ENCODE measurements around the gene PRKCH.

PRKCH gene

GRCh38 chr14:61358554-61359226 is 37.3 kb downstream of the PRKCH start:
- H2BK15ac ChIP-seq (ENCODE audit: low read length), result no peak overlapping the region
- peaks cover 0 to 2% of the 10 kb centered on the region in 2 donors for H3K4me1 ChIP-seq (ENCODE audit: control insufficient read depth in 2 of 2, insufficient read depth in 1 of 2, low read depth in 1 of 2, low read length in 2 of 2)
- H2AK5ac ChIP-seq (ENCODE audit: low read depth, low read length), result no peak overlapping the region
- H3K79me1 ChIP-seq (ENCODE audit: low read depth, low read length), result no peaks in the 10 kb centered on the region
- H4K91ac ChIP-seq (ENCODE audit: low read depth, low read length, poor library complexity), result no peak overlapping the region
- no peak overlapping the region for H3K18ac ChIP-seq (ENCODE audit: low read length)
- no peaks in the 10 kb centered on the region for H3K9me3 ChIP-seq (replicated peaks in 1 of 2; ENCODE audit: control insufficient read depth in 2 of 2, insufficient read depth in 1 of 2, low read depth in 1 of 2, low read length in 2 of 2)
- H3K4me2 ChIP-seq (ENCODE audit: insufficient read depth, low read length, poor library complexity, severe bottlenecking), result no peak overlapping the region
- no peak overlapping the region for H2BK5ac ChIP-seq (ENCODE audit: low read length)
- H2BK120ac ChIP-seq (ENCODE audit: low read depth, low read length), result no peak overlapping the region
- H4K8ac ChIP-seq (ENCODE audit: low read depth, low read length), result no peak overlapping the region
- H2BK12ac ChIP-seq (ENCODE audit: low read length), result no peak overlapping the region
- WGBS, 2 donors (ENCODE audit: extremely low coverage in 2 of 2, insufficient read length in 2 of 2, insufficient replicate concordance in 1 of 2), result no CpG with 5 or more reads among the region's 3 CpGs
- H3K4ac ChIP-seq (ENCODE audit: low read length), result no peak overlapping the region
- no peak overlapping the region for H3K27ac ChIP-seq (replicated peaks; ENCODE audit: low read length)
- no peak overlapping the region for H3K9ac ChIP-seq (ENCODE audit: low read depth, low read length, poor library complexity)
- H2AFZ ChIP-seq (ENCODE audit: low read length), result no peak overlapping the region
- H3K27me3 ChIP-seq (ENCODE audit: control insufficient read depth in 3 of 3, insufficient read depth in 3 of 3, low read depth in 1 of 3, low read length in 3 of 3), result no peaks in the 10 kb centered on the region
- H3K14ac ChIP-seq (ENCODE audit: low read length), result no peak overlapping the region
- no peak overlapping the region for H3K23ac ChIP-seq (ENCODE audit: low read depth, low read length, poor library complexity)
- no peaks in the 10 kb centered on the region for H3K36me3 ChIP-seq (replicated peaks in 1 of 2; ENCODE audit: control insufficient read depth in 2 of 2, insufficient read depth in 2 of 2, low read length in 2 of 2)
- DNase-seq (ENCODE audit: low spot score), result no peak
- H3K4me3 ChIP-seq (ENCODE audit: low read length in 2 of 2), result no peak overlapping the region

GRCh38 chr14:61360796-61361525 is 39.6 kb downstream of the PRKCH start:
- H3K79me1 ChIP-seq (ENCODE audit: low read depth, low read length), result no peaks in the 10 kb centered on the region
- H2AFZ ChIP-seq (ENCODE audit: low read length), result no peak overlapping the region
- DNase-seq (ENCODE audit: low spot score), result no peak
- H2BK12ac ChIP-seq (ENCODE audit: low read length), result no peak overlapping the region
- H2BK120ac ChIP-seq (ENCODE audit: low read depth, low read length), result no peak overlapping the region
- WGBS, 2 donors (ENCODE audit: extremely low coverage in 2 of 2, insufficient read length in 2 of 2, insufficient replicate concordance in 1 of 2), result no CpG with 5 or more reads among the region's 5 CpGs
- no peak overlapping the region for H2AK5ac ChIP-seq (ENCODE audit: low read depth, low read length)
- no peak overlapping the region for H3K14ac ChIP-seq (ENCODE audit: low read length)
- H4K8ac ChIP-seq (ENCODE audit: low read depth, low read length), result no peak overlapping the region
- H2BK15ac ChIP-seq (ENCODE audit: low read length), result no peak overlapping the region
- peaks cover 0 to 2% of the 10 kb centered on the region in 2 donors for H3K4me1 ChIP-seq (ENCODE audit: control insufficient read depth in 2 of 2, insufficient read depth in 1 of 2, low read depth in 1 of 2, low read length in 2 of 2)
- H2BK5ac ChIP-seq (ENCODE audit: low read length), result no peak overlapping the region
- no peak overlapping the region for H3K4ac ChIP-seq (ENCODE audit: low read length)
- no peak overlapping the region for H3K23ac ChIP-seq (ENCODE audit: low read depth, low read length, poor library complexity)
- no peak overlapping the region for H3K9ac ChIP-seq (ENCODE audit: low read depth, low read length, poor library complexity)
- H3K4me2 ChIP-seq (ENCODE audit: insufficient read depth, low read length, poor library complexity, severe bottlenecking), result no peak overlapping the region
- no peaks in the 10 kb centered on the region for H3K36me3 ChIP-seq (replicated peaks in 1 of 2; ENCODE audit: control insufficient read depth in 2 of 2, insufficient read depth in 2 of 2, low read length in 2 of 2)
- H3K4me3 ChIP-seq (ENCODE audit: low read length in 2 of 2), result no peak overlapping the region
- no peak overlapping the region for H4K91ac ChIP-seq (ENCODE audit: low read depth, low read length, poor library complexity)
- H3K9me3 ChIP-seq (replicated peaks in 1 of 2; ENCODE audit: control insufficient read depth in 2 of 2, insufficient read depth in 1 of 2, low read depth in 1 of 2, low read length in 2 of 2), result no peaks in the 10 kb centered on the region
- H3K27ac ChIP-seq (replicated peaks; ENCODE audit: low read length), result no peak overlapping the region
- H3K18ac ChIP-seq (ENCODE audit: low read length), result no peak overlapping the region
- no peaks in the 10 kb centered on the region for H3K27me3 ChIP-seq (ENCODE audit: control insufficient read depth in 3 of 3, insufficient read depth in 3 of 3, low read depth in 1 of 3, low read length in 3 of 3)

DNA sequence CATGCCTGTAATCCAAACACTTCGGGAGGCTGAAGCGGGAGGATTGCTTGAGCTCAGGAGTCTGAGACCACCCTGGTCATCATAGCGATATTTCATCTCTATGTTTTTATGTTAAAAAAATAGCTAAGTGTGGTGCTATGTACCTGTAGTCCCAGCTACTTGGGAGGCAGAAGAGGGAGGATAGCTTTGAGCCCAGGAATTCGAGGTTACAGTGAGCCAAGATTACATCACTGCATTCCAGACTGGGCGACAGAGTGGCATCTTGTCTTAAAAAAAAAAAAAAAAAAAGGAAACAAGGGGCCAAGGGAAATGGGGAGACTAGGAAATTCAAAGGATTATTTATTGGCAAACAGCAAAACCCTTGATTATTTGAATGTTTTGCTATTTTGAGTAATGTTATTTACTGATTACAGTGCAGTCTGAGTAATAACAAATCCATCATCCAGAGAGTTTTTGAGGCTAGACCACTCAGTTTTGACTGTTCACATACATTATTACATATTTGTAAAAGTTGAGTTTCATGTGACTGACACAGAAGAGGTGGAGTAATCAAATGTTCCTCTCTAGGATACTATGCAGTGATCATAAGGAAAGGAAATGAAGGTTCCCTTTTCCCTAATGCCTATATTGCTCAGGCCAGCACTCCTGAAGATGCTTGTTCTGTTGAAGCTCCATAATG is 40.8 kb downstream of the PRKCH start:
- H2AK5ac ChIP-seq (ENCODE audit: low read depth, low read length), result no peak overlapping the region
- no peak overlapping the region for H3K27ac ChIP-seq (replicated peaks; ENCODE audit: low read length)
- H2BK15ac ChIP-seq (ENCODE audit: low read length), result no peak overlapping the region
- no peaks in the 10 kb centered on the region for H3K27me3 ChIP-seq (ENCODE audit: control insufficient read depth in 3 of 3, insufficient read depth in 3 of 3, low read depth in 1 of 3, low read length in 3 of 3)
- H2BK5ac ChIP-seq (ENCODE audit: low read length), result no peak overlapping the region
- no peak overlapping the region for H3K9ac ChIP-seq (ENCODE audit: low read depth, low read length, poor library complexity)
- no peak overlapping the region for H3K23ac ChIP-seq (ENCODE audit: low read depth, low read length, poor library complexity)
- no peak overlapping the region for H3K4ac ChIP-seq (ENCODE audit: low read length)
- DNase-seq (ENCODE audit: low spot score), result no peak
- no peak overlapping the region for H2BK120ac ChIP-seq (ENCODE audit: low read depth, low read length)
- H3K79me1 ChIP-seq (ENCODE audit: low read depth, low read length), result no peaks in the 10 kb centered on the region
- H3K36me3 ChIP-seq (replicated peaks in 1 of 2; ENCODE audit: control insufficient read depth in 2 of 2, insufficient read depth in 2 of 2, low read length in 2 of 2), result no peaks in the 10 kb centered on the region
- H3K4me2 ChIP-seq (ENCODE audit: insufficient read depth, low read length, poor library complexity, severe bottlenecking), result no peak overlapping the region
- H4K91ac ChIP-seq (ENCODE audit: low read depth, low read length, poor library complexity), result no peak overlapping the region
- H3K14ac ChIP-seq (ENCODE audit: low read length), result no peak overlapping the region
- H4K8ac ChIP-seq (ENCODE audit: low read depth, low read length), result no peak overlapping the region
- H2BK12ac ChIP-seq (ENCODE audit: low read length), result no peak overlapping the region
- no peak overlapping the region for H3K18ac ChIP-seq (ENCODE audit: low read length)
- H3K9me3 ChIP-seq (replicated peaks in 1 of 2; ENCODE audit: control insufficient read depth in 2 of 2, insufficient read depth in 1 of 2, low read depth in 1 of 2, low read length in 2 of 2), result no peaks in the 10 kb centered on the region
- no CpG with 5 or more reads among the region's 5 CpGs for WGBS, 2 donors (ENCODE audit: extremely low coverage in 2 of 2, insufficient read length in 2 of 2, insufficient replicate concordance in 1 of 2)
- H3K4me3 ChIP-seq (ENCODE audit: low read length in 2 of 2), result no peak overlapping the region
- H2AFZ ChIP-seq (ENCODE audit: low read length), result no peak overlapping the region
- no peaks in the 10 kb centered on the region for H3K4me1 ChIP-seq (ENCODE audit: control insufficient read depth in 2 of 2, insufficient read depth in 1 of 2, low read depth in 1 of 2, low read length in 2 of 2)

DNA sequence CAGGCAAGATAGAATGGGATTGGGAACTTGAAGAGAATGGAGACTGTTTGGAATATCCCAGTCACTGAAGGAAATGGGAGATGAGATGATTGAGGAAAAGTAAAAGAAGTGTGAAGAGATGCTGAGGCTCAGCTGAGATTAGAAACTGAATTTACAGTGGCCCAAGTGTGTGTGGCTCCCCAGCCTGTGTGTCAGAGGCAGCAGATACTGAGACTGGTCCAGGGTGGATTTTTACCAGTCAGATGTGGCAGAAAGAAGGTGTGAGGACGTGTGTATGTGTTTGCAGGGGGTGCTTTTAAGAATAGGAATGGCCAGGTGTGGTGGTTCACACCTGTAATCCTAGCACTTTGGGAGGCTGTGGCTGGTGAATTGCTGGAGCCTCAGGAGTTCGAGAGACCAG is 42.9 kb downstream of the PRKCH start:
- H4K91ac ChIP-seq (ENCODE audit: low read depth, low read length, poor library complexity), result no peak overlapping the region
- H3K4me1 ChIP-seq (ENCODE audit: control insufficient read depth in 2 of 2, insufficient read depth in 1 of 2, low read depth in 1 of 2, low read length in 2 of 2), result peaks cover 0 to 2% of the 10 kb centered on the region in 2 donors
- no peak for DNase-seq (ENCODE audit: low spot score)
- no peak overlapping the region for H3K23ac ChIP-seq (ENCODE audit: low read depth, low read length, poor library complexity)
- H2BK120ac ChIP-seq (ENCODE audit: low read depth, low read length), result no peak overlapping the region
- no peak overlapping the region for H3K18ac ChIP-seq (ENCODE audit: low read length)
- no peak overlapping the region for H2AK5ac ChIP-seq (ENCODE audit: low read depth, low read length)
- H3K27ac ChIP-seq (replicated peaks; ENCODE audit: low read length), result no peak overlapping the region
- no peak overlapping the region for H4K8ac ChIP-seq (ENCODE audit: low read depth, low read length)
- no peak overlapping the region for H3K9ac ChIP-seq (ENCODE audit: low read depth, low read length, poor library complexity)
- no peak overlapping the region for H3K14ac ChIP-seq (ENCODE audit: low read length)
- H2BK15ac ChIP-seq (ENCODE audit: low read length), result no peak overlapping the region
- H3K79me1 ChIP-seq (ENCODE audit: low read depth, low read length), result no peaks in the 10 kb centered on the region
- H3K4me2 ChIP-seq (ENCODE audit: insufficient read depth, low read length, poor library complexity, severe bottlenecking), result no peak overlapping the region
- no peak overlapping the region for H3K4me3 ChIP-seq (ENCODE audit: low read length in 2 of 2)
- no peaks in the 10 kb centered on the region for H3K27me3 ChIP-seq (ENCODE audit: control insufficient read depth in 3 of 3, insufficient read depth in 3 of 3, low read depth in 1 of 3, low read length in 3 of 3)
- H3K9me3 ChIP-seq (replicated peaks in 1 of 2; ENCODE audit: control insufficient read depth in 2 of 2, insufficient read depth in 1 of 2, low read depth in 1 of 2, low read length in 2 of 2), result no peaks in the 10 kb centered on the region
- no peak overlapping the region for H2BK5ac ChIP-seq (ENCODE audit: low read length)
- no CpG with 5 or more reads among the region's 2 CpGs for WGBS, 2 donors (ENCODE audit: extremely low coverage in 2 of 2, insufficient read length in 2 of 2, insufficient replicate concordance in 1 of 2)
- H3K36me3 ChIP-seq (replicated peaks in 1 of 2; ENCODE audit: control insufficient read depth in 2 of 2, insufficient read depth in 2 of 2, low read length in 2 of 2), result no peaks in the 10 kb centered on the region
- no peak overlapping the region for H2AFZ ChIP-seq (ENCODE audit: low read length)
- H3K4ac ChIP-seq (ENCODE audit: low read length), result no peak overlapping the region
- H2BK12ac ChIP-seq (ENCODE audit: low read length), result no peak overlapping the region

Data from neuronal stem cell (in vitro differentiated cells).